HG03025 (cell line): ENCODE measurements around the gene RBBP6.

Experiments
- ATAC-seq: cut with Tn5 transposase; IDR thresholded peaks from one replicate; pipeline ENCODE4 v1.9.1; 2021; ENCODE audit warnings: mild to moderate bottlenecking, moderate library complexity; ENCODE audit not compliant: unreplicated experiment, low FRiP score

The RBBP6 gene

GRCh38 chr16:24522751-24523150, 16.6 kb upstream of the RBBP6 start:
- no peak for ATAC-seq

DNA sequence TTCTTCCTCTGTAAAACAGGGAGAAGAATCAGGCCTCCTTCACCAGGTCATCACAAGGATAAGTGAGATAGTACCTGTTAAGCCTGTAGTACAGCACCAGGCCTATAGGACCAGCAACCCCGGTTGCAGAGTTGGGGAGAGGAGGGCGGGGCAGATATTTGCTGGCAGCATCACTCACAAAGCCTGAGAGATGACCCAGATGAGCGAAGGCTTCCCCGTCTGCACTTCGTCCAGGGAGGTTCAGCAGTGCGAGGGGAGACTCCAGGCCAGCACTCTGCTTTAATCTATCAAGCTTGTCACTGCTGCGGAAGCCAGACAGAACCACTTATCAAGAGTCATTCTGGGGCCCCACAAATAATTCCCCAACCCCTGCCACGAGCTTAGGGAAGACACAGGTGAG, 15.8 kb upstream of the RBBP6 start:
- no peak for ATAC-seq

- no peak for ATAC-seq
Measured at GRCh38 chr16:24524855-24525677, 14.3 kb upstream of the RBBP6 start.

DNA sequence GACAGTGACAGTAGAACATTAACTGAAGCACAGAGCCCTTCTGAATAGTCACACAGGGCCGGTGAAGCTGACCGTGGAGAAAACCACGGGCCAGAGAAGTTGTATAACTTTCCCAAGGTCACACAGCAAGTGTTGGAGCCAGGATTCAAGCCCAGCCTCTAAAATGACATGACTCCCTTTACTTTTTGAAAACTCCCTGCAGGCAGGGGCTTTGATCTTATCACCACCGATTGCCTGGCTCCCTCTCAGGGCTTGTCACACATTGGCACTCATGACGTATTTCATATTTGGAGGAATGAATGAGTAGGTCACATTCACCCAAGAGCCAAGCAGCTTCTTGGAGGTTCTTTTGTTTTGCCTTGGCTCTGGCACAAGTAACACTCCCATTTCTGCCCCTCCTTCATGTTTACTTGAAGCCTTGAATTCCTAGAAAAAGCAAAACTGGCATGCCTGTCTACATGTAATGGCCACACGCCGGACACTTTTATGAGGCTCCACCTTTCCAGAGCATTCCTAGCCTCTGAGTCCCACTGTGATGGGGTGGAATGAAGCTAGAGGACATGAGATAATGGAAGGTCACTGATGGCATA, 13.3 kb upstream of the RBBP6 start:
- no peak for ATAC-seq

GRCh38 chr16:24526701-24527495, 12.5 kb upstream of the RBBP6 start:
- ATAC-seq: no peak

DNA sequence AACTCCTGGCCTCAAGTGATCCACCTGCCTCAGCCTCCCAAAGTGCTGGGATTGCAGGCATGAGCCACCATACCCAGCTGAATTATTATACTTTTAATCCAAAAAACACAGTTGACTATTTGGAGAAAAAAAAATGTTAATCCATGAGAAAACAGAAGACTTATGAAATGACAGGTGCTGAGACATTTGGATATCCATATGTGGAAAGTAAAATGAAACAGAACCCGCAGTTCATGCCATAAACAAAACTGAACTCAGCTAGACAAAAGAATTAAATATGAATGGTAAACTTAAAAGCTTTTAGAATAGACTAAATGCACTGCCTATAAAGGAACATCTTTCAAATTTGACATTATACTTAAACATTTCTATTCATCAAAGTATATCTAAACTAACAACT, 8.2 kb upstream of the RBBP6 start:
- no peak for ATAC-seq

DNA sequence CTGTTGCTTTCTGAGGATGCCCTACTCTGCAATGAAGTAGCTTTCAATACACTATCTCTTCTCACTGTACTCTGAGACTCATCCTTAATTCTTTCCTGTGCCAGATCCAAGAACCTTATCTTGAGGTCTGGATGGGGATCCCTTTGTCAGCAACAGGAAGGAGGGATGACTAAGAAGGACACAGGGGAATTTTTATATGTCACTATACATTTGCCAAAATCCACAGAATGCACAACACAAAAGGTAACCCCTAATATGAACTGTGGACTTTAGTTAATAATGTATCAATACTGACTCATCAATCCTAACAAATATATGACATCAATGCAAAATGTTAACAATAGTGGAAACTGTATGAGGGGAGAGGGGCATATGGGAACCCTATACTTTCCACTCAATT, 4.7 kb upstream of the RBBP6 start:
- ATAC-seq: no peak

GRCh38 chr16:24535827-24536226, 3.5 kb upstream of the RBBP6 start:
- ATAC-seq: no peak

- ATAC-seq: no peak
Measured at GRCh38 chr16:24536671-24537070, 2.7 kb upstream of the RBBP6 start.

DNA sequence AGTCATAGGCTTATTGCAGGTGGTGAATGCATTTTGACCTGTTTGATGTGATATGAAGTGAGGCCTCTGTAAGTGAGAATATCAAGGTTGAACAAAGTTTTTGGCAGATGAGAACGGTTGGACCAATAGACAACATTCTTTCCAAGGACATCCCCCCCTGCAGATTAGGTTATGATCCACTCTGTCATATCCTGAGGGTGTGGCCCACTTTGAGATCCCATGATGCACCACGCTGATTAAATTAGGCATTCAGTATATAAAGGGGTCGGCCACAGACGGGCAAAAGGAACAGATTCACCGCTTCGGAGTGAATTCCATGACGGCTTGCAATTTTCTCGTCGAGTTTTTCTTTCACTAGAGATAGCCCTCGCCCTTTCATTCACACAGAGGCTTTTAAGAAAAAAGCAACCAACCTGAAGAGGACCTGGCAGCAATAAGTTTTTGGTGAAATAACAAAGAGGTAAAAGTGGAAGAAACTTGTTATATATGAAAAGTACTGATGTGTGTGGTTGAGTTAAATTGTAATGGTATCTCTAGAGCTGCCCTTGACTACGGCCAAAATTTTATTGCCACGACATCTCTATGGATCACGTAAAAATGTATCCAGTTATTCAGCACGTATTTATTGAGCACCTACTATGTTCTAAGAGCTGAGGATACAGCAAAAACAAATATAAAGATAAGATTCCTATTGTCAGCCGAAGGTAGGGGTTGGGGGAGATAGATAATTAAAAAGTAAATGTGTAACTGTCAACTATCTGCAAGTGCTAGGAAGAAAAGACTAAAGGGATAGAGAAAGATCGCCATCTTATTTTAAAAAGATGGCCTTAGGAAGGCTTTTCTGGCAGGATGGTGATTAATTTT, 1.7 kb upstream of the RBBP6 start:
- no peak for ATAC-seq

GRCh38 chr16:24538756-24539294, 541 bp upstream of the RBBP6 start:
- no peak for ATAC-seq

GRCh38 chr16:24539850-24540601, 660 bp downstream of the RBBP6 start:
- peak; percentile 24 for ATAC-seq

DNA sequence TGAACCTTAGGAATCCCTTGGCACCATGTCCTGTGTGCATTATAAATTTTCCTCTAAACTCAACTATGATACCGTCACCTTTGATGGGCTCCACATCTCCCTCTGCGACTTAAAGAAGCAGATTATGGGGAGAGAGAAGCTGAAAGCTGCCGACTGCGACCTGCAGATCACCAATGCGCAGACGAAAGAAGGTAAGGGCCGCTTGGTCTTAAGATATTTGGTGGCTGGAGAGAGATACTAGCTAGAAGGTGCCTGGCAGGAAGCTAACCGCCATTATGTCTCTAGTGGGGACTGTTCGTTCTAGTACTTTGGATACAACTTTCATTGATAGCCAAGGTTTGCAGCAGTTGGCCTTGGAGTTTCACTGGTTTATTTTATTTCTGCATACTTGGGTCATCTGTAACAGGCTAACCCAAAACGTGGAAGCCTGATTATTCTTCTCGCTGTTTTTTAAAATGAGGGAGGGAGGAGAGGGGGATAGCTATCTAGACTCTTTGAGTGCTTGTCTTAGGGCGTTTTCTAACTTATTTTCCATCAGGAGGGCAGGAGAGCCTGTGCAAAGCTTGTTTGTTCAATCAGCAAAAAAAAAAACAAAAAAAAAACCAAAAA, 1.3 kb downstream of the RBBP6 start:
- ATAC-seq: no peak

DNA sequence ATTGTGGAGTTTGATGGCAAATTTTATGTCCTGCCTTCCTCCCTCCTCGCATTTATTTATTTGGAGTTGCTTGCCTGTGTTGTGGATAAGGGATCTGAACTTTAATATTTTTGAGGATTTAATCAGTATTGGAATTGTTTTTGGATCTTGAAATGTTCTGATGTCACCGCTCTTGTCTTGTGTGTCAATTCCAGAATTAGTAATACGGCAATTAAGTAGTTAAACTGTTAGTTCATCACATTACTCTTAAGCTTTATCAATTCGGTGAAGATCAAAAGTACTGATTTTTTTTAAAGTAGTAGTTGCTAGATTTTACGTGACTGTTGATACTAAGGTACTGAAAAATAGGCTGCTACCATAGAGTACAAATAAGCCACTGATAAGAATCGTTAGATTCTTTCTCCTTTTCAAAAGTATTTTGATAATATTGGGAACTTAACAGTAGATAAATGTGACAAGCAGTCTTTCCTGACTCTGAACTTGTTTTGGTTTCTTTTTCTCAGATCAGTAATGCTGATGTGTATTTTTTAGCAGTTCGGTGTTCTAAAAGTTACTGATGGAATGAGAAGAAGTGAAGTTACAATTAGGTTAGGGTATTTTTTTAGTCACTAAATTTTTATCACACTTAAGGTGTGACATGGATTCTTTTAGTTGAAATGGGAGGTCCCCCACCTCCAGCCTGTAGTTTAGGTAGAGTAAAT, 2.0 kb downstream of the RBBP6 start:
- no peak for ATAC-seq

- no peak for ATAC-seq
Measured at GRCh38 chr16:24543949-24544348, 4.6 kb downstream of the RBBP6 start.

DNA sequence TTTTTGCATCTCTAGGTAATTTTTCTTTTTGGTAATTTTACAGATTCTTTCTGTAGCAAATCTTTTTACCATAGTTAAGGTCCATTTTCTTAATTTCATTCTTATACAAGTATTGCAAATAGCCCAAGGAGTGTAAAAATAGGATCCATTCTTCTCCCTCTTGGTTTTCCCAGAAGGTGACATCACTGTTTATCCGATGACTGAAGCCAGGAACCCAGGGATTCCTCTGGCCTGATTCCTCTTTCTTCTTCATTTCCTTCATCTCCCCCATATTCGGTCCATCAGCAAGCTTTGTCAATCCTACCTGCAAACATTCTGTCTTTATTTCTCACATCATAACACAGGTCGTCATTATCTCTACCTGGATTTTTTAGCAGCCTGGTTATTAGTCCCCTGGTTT, 5.3 kb downstream of the RBBP6 start:
- no peak for ATAC-seq

DNA sequence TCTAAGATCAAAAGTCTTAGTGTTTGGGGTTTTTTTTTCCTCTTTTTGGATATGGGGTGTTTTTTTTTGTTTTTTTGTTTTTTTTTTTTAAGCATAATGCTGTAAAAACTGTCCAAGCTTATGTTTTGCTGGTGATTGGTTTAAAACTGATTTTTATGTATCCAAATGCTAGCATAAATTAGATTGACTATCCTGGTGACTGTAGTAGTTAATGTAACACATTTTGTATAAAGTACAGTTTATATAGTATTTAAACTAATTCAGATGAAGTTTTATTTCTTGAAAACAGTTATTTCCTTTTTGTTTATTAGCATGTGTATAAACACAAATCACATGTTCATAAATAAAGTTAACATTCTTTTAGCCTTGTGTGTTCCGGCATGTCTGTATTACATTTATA, 10.9 kb downstream of the RBBP6 start:
- ATAC-seq: no peak

- no peak for ATAC-seq
Measured at GRCh38 chr16:24552705-24553246, 13.4 kb downstream of the RBBP6 start.
